K562 (cell line): Measurements from ENCODE around the gene BRCA1. TPM values are rescaled to one million over a fixed set of nuclear protein-coding genes. Genes with fewer than 3 reads are reported as not detected.
A peak's percentile ranks its signal among the peaks of the same experiment; 100 is the strongest.

Source experiments
- ATF4 ChIP-seq: fragments of 450-650 bp; formaldehyde crosslinking; IDR thresholded peaks from 2 replicates; pipeline ENCODE4 v1.4.0; 2022; ENCODE audit warnings: mild to moderate bottlenecking, moderate library complexity
- CREB3L1 ChIP-seq: fragments of 450-650 bp; IDR thresholded peaks from 2 replicates; pipeline ENCODE4 v1.6.1; 2014; ENCODE audit warnings: low read depth, mild to moderate bottlenecking, moderate library complexity, borderline replicate concordance
- E2F6 ChIP-seq, 2 experiments: IDR thresholded peaks; 2 replicates each; pipeline ENCODE4 v1.6.1; 2011; ENCODE audit warnings: borderline replicate concordance in 1 of 2, control low read depth in 1 of 2, low read depth in 1 of 2, low read length in 1 of 2, mild to moderate bottlenecking in 1 of 2, mixed read lengths in 1 of 2, moderate library complexity in 1 of 2; ENCODE audit not compliant: insufficient read depth in 1 of 2, insufficient read length in 1 of 2, poor library complexity in 1 of 2, severe bottlenecking in 1 of 2; ENCODE audit errors: extremely low read depth in 1 of 2
- KLF13 ChIP-seq: fragments of 450-650 bp; IDR thresholded peaks from 2 replicates; pipeline ENCODE4 v1.6.1; 2016; ENCODE audit warnings: missing genetic modification characterization, low read depth, mild to moderate bottlenecking, missing compliant biosample characterization, moderate library complexity, borderline replicate concordance
- MYBL2 ChIP-seq, 2 experiments: fragments of 450-650 bp in 1 of 2; sonication (generic) in 1 of 2; formaldehyde crosslinking in 1 of 2; IDR thresholded peaks; 2 replicates each; pipeline versions ENCODE4 v1.6.1 to v1.8.1; 2017 to 2022; ENCODE audit warnings: borderline replicate concordance in 1 of 2, inconsistent platforms in 1 of 2, low read depth in 1 of 2, mild to moderate bottlenecking in 1 of 2, missing genetic modification reagents in 1 of 2, moderate library complexity in 1 of 2
- NEUROD1 ChIP-seq: fragments of 150-350 bp; IDR thresholded peaks from 2 replicates; pipeline ENCODE4 v1.6.1; 2014; ENCODE audit warnings: borderline replicate concordance, low read length, low read depth; ENCODE audit not compliant: partially characterized antibody
- NKRF ChIP-seq: fragments of 450-650 bp; IDR thresholded peaks from 2 replicates; pipeline ENCODE4 v1.6.1; 2016; ENCODE audit warnings: borderline replicate concordance
- POLR2A ChIP-seq: fragments of 450-650 bp; conservative IDR thresholded peaks from 2 replicates; pipeline ENCODE4 v1.6.1; 2016
- POLR2AphosphoS5 ChIP-seq: IDR thresholded peaks from 2 replicates; pipeline ENCODE4 v1.6.1; 2011; ENCODE audit warnings: mild to moderate bottlenecking, low read depth, low read length, moderate library complexity; ENCODE audit not compliant: control insufficient read depth, insufficient read depth
- POLR2G ChIP-seq: fragments of 200-400 bp; formaldehyde crosslinking; IDR thresholded peaks from 2 replicates; pipeline ENCODE4 v1.6.1; 2017; ENCODE audit warnings: low read depth, mild to moderate bottlenecking, antibody characterized with exemption, low read length, moderate library complexity
- THAP12 ChIP-seq: fragments of 250-450 bp; sonication (Bioruptor Pico); IDR thresholded peaks from 2 replicates; pipeline ENCODE4 v1.9.0; 2021; ENCODE audit warnings: mild to moderate bottlenecking, inconsistent platforms
- ZFP91 ChIP-seq: sonication (generic); formaldehyde crosslinking; IDR thresholded peaks from 2 replicates; pipeline ENCODE4 v1.8.0; 2022; ENCODE audit warnings: mild to moderate bottlenecking, missing genetic modification reagents
- ZNF12 ChIP-seq: sonication (generic); formaldehyde crosslinking; IDR thresholded peaks from 2 replicates; pipeline ENCODE4 v1.4.0; 2020; ENCODE audit warnings: mild to moderate bottlenecking, missing genetic modification reagents
- ZNF766 ChIP-seq: fragments of 200-800 bp; sonication (Bioruptor generic); conservative IDR thresholded peaks from 2 replicates; pipeline ENCODE4 v1.6.1; 2016; ENCODE audit warnings: missing genetic modification characterization, missing compliant biosample characterization
- polyA plus RNA-seq, 8 experiments: library from polyadenylated mRNA; depleted of rRNA in 4 of 8; stranded (reverse) in 5 of 8; unstranded in 3 of 8; fragments of >200 nt; fragmentation: Nextera tagmentation in 2 of 8; fragmentation: Illumina TruSeq in 1 of 8; extraction: Ambion mirVana in 2 of 8; extraction: Trizol in 1 of 8; gene quantifications; 2 replicates each; pipeline versions ENCODE4 v1.2.1 to v1.2.3, GENCODE V29; 2011 to 2014; ENCODE audit warnings: inconsistent platforms in 1 of 8, missing spikeins in 1 of 8
- total RNA-seq, 7 experiments: library from RNA; depleted of rRNA in 6 of 7; stranded (reverse); fragments of >200 nt in 6 of 7; fragmentation: Illumina TruSeq in 2 of 7; extraction: Trizol in 2 of 7; gene quantifications; 2 replicates each; pipeline versions ENCODE4 v1.2.1 to v1.2.3, GENCODE V29; 2011 to 2021; ENCODE audit warnings: low replicate concordance in 1 of 7

The BRCA1 gene
- total and polyA plus RNA-seq, 9 of the 15 experiments (the other 6 are each of a cell fraction or from before 2014, with no cell fraction given) = 25.9 to 95.3 (median 62.3) TPM

GRCh38 chr17:43021741-43022512 is 103.2 kb downstream of the BRCA1 start, which contains the start of gene VAT1 (continued):
- TF ChIP-seq ZFP91 (CRISPR knock-in tag) (peak; percentile 93), NKRF (peak; percentile 90), POLR2G (peak; percentile 77), ATF4 (CRISPR knock-in tag) (no peak), ZNF12 (CRISPR knock-in tag) (no peak), POLR2A (peak; percentile 57; the same call in 1 of the 2 replicates), THAP12 (CRISPR knock-in tag) (0 out of 2 replicates have a peak, but pooled peaks have one; percentile 3), POLR2AphosphoS5 (peak; percentile 48; the same call in 1 of the 2 replicates), CREB3L1 (peak; percentile 20; the same call in 1 of the 2 replicates), MYBL2 (IDR thresholded peaks at IDR 0.05; ENCODE audit: low read depth) (no peak), MYBL2 (CRISPR knock-in tag; IDR thresholded peaks at IDR 0.05; ENCODE audit: borderline replicate concordance) (no peak), NEUROD1 (peak; percentile 32), KLF13 (tag) (peak; percentile 47; the same call in 1 of the 2 replicates), E2F6 (IDR thresholded peaks at IDR 0.05; ENCODE audit: borderline replicate concordance in 1 of 2, extremely low read depth in 1 of 2, insufficient read depth in 1 of 2, insufficient read length in 1 of 2, low read depth in 1 of 2, low read length in 1 of 2, poor library complexity in 1 of 2, severe bottlenecking in 1 of 2) (peak; percentile 44 to 82), ZNF766 (CRISPR knock-in tag) (0 out of 2 replicates have a peak, but pooled peaks have one; percentile 54)
